HG02884 (cell line): Measurements from ENCODE around the gene OR2V1.
"Not testable (repeated sequence)": the region's sequence is repeated elsewhere in the genome, so short reads cannot be mapped to it uniquely, and the experiment has no call there.

Source experiments
- ATAC-seq: cut with Tn5 transposase; IDR thresholded peaks from one replicate; pipeline ENCODE4 v1.9.1; 2021; ENCODE audit warnings: mild to moderate bottlenecking, moderate library complexity; ENCODE audit not compliant: unreplicated experiment

The OR2V1 gene

GRCh38 chr5:181130832-181131496, at the start of gene OR2V1:
Gene OR2V1 (minus strand): TSS chr5:181131169. CDS start chr5:181125304, 5,865 bp downstream.
- no peak for ATAC-seq

DNA sequence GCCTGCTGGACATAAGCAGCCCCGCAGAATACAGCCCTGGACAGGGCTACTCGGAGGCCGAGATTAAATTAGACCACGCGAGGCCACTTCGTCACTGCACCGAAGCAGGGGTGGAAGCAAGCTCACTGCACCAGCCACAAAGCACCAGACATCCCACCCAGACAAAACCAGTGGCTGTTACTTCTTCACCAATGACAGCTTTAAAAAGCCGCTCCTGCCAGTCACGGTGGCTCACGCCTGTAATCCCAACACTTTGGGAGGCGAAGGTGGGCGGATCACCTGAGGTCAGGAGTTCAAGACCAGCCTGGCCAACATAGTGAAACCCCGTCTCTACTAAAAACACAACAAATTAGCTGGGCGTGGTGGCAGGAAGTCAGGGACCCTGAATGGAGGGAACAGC, 46.6 kb upstream of the OR2V1 start:
- ATAC-seq: not testable (repeated sequence)

- no peak for ATAC-seq
Observed at GRCh38 chr5:181176254-181176952, 45.4 kb upstream of the OR2V1 start.

DNA sequence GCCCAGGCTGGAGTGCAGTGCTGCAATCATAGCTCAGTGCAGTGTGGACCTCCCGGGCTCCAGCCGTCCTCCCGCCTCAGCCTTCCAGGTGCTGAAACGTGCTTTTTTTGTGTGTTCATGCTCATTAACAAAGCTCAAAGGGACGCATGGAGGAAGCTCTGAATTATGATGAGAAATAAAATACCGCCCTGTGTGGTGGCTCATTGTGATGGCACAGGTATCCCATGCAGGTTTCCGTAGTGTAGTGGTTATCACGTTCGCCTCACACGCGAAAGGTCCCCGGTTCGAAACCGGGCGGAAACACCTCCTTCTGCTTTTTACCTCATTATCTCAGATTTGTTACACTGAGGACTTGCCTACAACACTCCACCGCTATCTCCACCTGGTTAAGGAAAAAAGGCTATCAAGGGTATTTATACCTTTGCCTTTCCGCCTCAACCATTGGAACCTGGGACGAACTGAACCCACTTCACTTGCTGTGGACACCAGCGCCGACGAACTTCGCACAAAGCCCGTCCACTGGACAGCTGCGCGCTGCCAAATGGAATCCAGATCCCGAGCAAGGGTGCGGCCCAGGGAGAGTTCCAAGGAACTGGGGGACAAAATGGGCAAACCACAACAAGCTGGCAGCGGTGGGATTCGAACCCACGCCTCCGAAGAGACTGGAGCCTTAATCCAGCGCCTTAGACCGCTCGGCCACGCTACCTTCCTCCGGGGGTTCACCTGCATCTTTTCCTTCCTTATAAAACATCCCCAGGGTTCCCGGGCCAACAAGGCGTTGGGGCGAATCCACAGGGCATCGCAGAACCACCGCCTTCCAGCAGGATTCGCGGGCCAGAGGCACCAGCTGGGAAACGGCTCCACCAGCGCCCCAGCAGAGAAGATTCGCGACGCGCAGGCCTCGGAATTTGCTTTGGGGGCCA, 42.7 kb upstream of the OR2V1 start:
- ATAC-seq: peak; percentile 44

GRCh38 chr5:181173027-181173419, 42.1 kb upstream of the OR2V1 start:
- no peak for ATAC-seq

DNA sequence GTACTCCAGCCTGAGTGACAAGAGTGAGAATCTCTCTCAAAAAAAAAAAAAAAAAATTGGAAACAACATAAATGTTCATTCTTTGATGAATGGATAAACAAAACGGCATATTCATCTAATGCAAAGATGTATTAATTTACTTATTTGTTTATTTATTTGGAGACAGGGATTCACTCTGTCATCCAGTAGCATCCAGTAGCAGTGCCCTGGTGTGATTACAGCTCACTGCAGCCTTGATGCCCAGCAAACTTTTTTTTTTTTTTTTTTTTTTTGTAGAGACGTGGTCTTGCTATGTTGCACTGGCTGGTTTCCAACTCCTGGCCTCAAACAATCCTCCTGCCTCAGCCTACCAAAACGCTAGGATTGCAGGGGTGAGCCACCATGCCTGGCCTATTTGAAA, 40.8 kb upstream of the OR2V1 start:
- ATAC-seq: no peak

GRCh38 chr5:181170996-181171395, 40.0 kb upstream of the OR2V1 start:
- no peak for ATAC-seq

- no peak for ATAC-seq
Observed at GRCh38 chr5:181170237-181170825, 39.4 kb upstream of the OR2V1 start.

DNA sequence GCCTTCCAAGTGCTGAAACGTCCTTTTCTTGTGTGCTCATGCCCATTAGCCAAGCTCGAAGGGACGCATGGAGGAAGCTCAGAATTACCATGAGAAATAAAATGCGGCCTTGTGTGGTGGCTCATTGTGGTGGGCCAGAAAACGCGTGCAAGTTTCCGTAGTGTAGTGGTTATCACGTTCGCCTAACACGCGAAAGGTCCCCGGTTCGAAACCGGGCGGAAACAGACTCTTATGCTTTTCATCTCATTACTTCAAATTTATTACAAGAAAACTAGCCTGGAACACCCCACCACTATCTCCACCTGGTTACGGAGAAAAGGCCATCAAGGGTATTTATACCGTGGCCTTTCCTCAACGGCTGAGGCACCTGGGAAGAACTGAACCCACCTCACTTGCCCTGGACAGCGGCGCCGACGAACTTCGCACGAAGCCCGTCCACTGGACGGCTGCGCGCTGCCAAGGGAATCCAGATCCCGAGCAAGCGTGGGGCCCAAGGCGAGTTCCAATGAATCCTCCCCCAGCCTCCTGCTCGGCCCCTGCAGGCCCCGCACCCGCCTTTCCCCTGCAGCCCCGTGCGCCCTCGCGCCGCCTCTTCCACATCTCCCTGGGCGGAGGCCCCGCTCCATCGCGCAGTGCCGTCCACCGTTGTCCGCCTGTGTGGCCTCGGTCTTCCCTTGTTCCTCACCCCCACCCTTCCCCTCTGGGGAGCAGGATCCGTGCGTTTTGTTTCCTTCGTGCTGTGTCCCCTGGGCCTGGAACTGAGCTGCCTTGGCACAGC, 38.7 kb upstream of the OR2V1 start:
- ATAC-seq: not testable (repeated sequence)

GRCh38 chr5:181168595-181169118, 37.7 kb upstream of the OR2V1 start:
- no peak for ATAC-seq

- ATAC-seq: no peak
Observed at GRCh38 chr5:181167814-181168488, 37.0 kb upstream of the OR2V1 start.

DNA sequence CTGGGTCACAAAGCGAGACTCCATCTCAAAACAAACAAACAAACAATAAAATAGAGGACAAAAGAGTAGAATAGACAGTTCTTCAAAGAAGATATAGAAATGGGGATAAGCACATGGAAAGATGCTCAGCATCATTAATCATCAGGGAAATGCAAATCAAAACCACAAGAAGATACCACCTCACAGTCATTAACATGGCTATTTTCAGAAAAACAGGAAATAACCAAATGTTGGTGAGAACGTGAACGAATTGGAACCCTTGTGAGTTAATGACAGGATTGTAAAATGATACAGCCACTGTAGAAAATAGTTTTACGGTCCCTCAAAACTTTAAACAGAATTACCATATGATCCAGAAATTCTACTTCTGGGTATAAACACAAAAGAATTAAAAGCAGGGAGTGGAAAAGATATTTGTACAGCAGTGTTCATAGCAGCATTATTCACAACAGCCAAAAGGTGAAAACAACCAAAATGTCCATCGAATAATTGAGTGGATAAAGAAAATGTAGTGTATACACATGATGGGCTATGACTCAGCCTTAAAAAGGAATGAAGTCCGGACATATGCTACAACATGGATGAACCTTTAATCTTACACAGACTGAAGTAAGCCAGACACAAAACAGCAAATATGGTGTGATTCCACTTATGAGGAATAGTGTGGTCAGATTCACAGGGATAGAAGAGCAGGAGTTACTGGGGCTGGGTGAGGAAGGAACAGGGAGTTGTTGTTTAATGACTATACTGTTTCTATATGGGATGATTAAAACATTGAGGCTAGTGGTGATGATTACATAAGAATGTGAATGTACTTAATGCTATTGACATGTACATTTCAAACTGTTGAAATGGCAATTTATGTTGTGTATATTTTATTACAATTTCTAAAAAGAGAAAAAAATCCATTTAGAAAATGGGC, 36.1 kb upstream of the OR2V1 start:
- no peak for ATAC-seq

DNA sequence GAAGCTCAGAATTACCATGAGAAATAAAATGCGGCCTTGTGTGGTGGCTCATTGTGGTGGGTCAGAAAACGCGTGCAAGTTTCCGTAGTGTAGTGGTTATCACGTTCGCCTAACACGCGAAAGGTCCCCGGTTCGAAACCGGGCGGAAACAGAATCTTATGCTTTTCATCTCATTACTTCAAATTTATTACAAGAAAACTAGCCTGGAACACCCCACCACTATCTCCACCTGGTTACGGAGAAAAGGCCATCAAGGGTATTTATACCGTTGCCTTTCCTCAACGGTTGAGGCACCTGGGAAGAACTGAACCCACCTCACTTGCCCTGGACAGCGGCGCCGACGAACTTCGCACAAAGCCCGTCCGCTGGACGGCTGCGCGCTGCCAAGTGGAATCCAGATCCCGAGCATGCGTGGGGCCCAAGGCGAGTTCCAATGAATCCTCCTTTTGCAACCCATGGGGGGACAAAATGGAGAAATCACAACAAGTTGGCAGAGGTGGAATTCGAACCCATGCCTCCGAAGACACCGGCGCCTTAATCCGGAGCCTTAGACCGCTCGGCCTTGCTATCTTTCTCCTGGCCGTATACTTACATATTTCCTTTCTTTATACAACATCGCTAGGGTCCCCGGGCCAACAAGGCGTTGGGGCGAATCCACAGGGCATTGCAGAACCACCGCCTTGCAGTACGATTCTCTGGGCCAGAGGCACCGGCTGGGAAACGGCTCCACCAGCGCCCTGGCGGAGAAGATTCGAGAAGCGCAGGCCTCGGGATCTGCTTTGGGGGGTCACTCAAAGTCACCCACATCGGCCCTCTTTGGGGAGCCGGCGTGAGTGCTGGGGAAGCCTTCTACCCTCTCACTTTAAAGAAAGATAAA, 33.3 kb upstream of the OR2V1 start:
- no peak for ATAC-seq

- ATAC-seq: no peak
Observed at GRCh38 chr5:181163487-181164075, 32.6 kb upstream of the OR2V1 start.

- no peak for ATAC-seq
Observed at GRCh38 chr5:181161534-181162175, 30.7 kb upstream of the OR2V1 start.

DNA sequence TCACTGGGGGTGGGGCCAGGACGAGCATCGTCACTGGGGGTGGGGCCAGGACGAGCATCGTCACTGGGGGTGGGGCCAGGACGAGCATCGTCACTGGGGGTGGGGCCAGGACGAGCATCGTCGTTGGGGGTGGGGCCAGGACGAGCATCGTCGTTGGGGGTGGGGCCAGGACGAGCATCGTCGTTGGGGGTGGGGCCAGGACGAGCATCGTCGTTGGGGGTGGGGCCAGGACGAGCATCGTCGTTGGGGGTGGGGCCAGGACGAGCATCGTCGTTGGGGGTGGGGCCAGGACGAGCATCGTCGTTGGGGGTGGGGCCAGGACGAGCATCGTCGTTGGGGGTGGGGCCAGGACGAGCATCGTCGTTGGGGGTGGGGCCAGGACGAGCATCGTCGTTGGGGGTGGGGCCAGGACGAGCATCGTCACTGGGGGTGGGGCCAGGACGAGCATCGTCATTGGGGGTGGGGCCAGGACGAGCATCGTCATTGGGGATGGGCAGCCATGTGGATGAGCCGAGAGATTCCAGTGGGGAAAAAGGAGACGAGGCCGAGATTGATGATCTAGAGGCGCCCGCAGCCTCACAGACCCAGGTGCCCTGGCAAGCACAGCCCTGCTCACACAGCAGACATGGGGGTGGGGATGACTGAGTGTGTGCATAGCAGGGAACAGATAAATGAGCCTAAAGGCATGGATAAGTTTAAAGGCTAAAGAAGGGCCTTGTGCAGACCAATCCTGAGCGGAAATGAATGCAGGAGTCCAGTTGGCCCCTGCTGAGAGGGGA, 30.0 kb upstream of the OR2V1 start:
- ATAC-seq: not testable (repeated sequence)
